GM12864 (cell line): ENCODE results near the gene WNT6.
A peak's percentile ranks its signal among the peaks of the same experiment; 100 is the strongest.

ENCODE experiments used
- DNase-seq: peaks from one replicate; pipeline ENCODE4 v3.0.0-alpha.2; 2011; ENCODE audit warnings: low read depth
- H3K4me3 ChIP-seq: 2 replicates; pipeline ENCODE4 v1.5.1; 2011; ENCODE audit warnings: mild to moderate bottlenecking, low read depth, low read length, control low read depth
- CTCF ChIP-seq: IDR thresholded peaks from 2 replicates; pipeline ENCODE4 v1.5.1; 2011; ENCODE audit warnings: low read depth, mild to moderate bottlenecking, moderate library complexity, low read length, control low read depth, inconsistent platforms; ENCODE audit errors: missing control alignments

Gene WNT6

DNA sequence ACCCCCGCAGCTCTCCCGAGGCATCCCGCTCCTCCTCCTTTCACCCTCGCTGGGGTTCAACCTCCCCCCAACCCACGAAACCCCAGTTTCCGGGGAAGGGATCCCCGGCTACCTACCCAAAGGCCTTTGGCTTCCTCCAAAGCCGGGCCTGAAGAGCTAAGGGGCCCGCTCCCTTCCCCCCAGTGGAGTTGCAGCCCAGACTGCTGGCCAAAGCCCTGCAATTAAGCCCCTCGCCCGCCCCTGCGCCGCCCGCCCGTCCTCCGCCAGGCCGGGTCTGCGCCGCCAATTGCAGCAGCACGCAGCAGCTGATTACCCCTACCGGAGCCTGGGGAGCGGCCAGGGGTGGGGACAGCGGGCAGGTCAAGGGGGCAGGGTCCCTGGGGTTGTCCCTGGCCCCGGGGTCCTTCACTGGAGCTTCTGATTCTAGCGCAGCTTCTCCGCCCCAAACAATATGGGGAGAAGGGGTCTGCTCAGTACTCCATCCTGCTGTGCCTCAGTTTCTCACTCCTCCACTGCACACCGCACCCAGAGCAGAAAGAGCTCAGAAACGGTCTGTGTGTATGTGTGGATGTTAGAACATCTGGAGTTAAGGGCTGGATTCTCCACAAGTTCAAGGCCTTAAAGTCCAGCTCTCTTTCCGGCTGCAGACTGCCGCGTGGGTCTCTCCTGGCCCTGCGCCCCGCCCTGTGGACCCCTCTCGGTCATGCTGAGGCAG is 37.9 kb downstream of the WNT6 start:
- TF ChIP-seq CTCF = no peak
- DNase-seq = no peak
- peak overlapping the region; percentile 62 for H3K4me3 ChIP-seq

GRCh38 chr2:218898109-218898878 is 38.7 kb downstream of the WNT6 start:
- TF ChIP-seq CTCF = peak; percentile 93
- peak overlapping the region; percentile 62 for H3K4me3 ChIP-seq
- no peak for DNase-seq

DNA sequence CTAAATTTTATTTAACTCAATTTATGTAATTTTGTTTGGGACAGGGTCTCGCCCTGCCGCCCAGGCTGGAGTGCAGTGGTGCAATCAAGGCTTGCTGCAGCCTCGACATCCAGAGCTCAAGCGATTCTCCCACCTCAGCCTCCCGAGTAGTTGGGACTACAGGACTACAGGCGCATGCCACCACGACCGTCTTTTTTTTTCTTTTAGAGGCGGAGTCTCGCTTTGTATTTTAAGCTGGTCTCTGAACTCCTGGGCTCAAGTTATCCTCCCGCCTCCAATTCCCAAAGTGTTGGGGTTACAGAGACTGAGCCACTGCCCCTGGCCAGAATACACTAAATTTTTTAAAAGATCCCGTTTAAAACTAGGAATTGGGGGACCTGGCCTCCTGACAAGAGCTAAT is 39.5 kb downstream of the WNT6 start:
- DNase-seq = no peak
- no peak overlapping the region for H3K4me3 ChIP-seq
- no peak for TF ChIP-seq CTCF

DNA sequence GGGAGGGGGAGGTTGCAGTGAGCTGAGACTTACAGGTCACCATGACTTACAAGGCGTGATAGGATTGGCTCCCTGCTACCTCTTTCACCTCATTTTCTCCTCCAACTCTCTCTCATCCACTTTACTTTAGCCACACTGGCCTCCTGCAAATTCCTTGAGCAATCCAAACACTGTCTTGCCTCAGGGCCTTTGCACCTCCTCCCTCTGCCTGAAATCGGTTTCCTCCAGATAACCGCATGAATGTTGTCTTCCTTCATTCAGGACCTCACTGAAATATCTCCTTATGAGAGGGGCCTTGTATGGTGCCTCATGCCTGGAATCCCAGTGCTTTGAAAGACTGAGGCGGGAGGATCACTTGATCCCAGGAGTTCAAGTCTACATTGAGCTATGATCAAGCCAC is 42.8 kb downstream of the WNT6 start:
- TF ChIP-seq CTCF = no peak
- DNase-seq = no peak
- no peak overlapping the region for H3K4me3 ChIP-seq

- no peak for TF ChIP-seq CTCF
- no peak overlapping the region for H3K4me3 ChIP-seq
- no peak for DNase-seq
These were observed 44.6 kb downstream of the WNT6 start for GRCh38 chr2:218904176-218904575.

- H3K4me3 ChIP-seq = peak overlapping the region; percentile 63
- peak; percentile 85 for DNase-seq
These were observed 49.4 kb downstream of the WNT6 start for GRCh38 chr2:218908721-218909619.

More at GRCh38 chr2:218908721-218909619, 49.4 kb downstream of the WNT6 start:
- no peak for TF ChIP-seq CTCF
